Spleen (tissue), 11 donors: ENCODE results near the gene MRPL3. TPM values are rescaled to one million over a fixed set of nuclear protein-coding genes. Genes with fewer than 3 reads are reported as not detected.

ENCODE experiments used
- DNase-seq: peaks from one replicate; pipeline ENCODE4 v3.0.0-alpha.2; 2020
- H3K27ac ChIP-seq, 8 donors: fragments of 200-600 bp; sonication (generic) in 7 of 8; 1 replicate in 4 of 8; 2 replicates in 4 of 8; pipeline versions ENCODE4 v1.5.0 to v1.8.0; 2016 to 2021; ENCODE audit warnings: inconsistent platforms in 4 of 8, mild to moderate bottlenecking in 4 of 8, moderate library complexity in 1 of 8
- H3K27me3 ChIP-seq, 7 donors: fragments of 200-600 bp; sonication (generic) in 6 of 7; replicated peaks in 1 of 7; 1 replicate in 4 of 7; 2 replicates in 3 of 7; pipeline versions ENCODE4 v1.5.0 to v1.8.0; 2016 to 2021; ENCODE audit warnings: inconsistent platforms in 3 of 7, mild to moderate bottlenecking in 1 of 7
- H3K36me3 ChIP-seq, 6 donors: fragments of 200-600 bp; sonication (generic) in 5 of 6; 1 replicate in 4 of 6; 2 replicates in 2 of 6; pipeline versions ENCODE4 v1.5.0 to v1.8.0; 2016 to 2021; ENCODE audit warnings: inconsistent platforms in 2 of 6
- H3K4me1 ChIP-seq, 6 donors: fragments of 200-600 bp; sonication (generic) in 5 of 6; 1 replicate in 3 of 6; 2 replicates in 3 of 6; pipeline versions ENCODE4 v1.5.0 to v1.8.0; 2016 to 2021; ENCODE audit warnings: inconsistent platforms in 3 of 6
- H3K4me3 ChIP-seq, 8 donors: fragments of 200-600 bp; sonication (generic) in 7 of 8; 1 replicate in 4 of 8; 2 replicates in 4 of 8; pipeline versions ENCODE4 v1.5.0 to v1.8.0; 2016 to 2021; ENCODE audit warnings: inconsistent platforms in 4 of 8, mild to moderate bottlenecking in 4 of 8, moderate library complexity in 2 of 8
- H3K9me3 ChIP-seq, 8 donors: fragments of 200-600 bp; sonication (generic) in 7 of 8; 1 replicate in 4 of 8; 2 replicates in 4 of 8; pipeline versions ENCODE4 v1.5.0 to v1.8.0; 2016 to 2021; ENCODE audit warnings: inconsistent platforms in 4 of 8
- POLR2A ChIP-seq, 3 donors: fragments of 450-650 bp; IDR thresholded peaks; one replicate each; pipeline ENCODE4 v1.5.1; 2017; ENCODE audit warnings: antibody characterized with exemption in 3 of 3, mild to moderate bottlenecking in 1 of 3
- POLR2AphosphoS5 ChIP-seq, 3 donors: sonication (generic); formaldehyde crosslinking; IDR thresholded peaks; one replicate each; pipeline ENCODE4 v1.5.1; 2017; ENCODE audit warnings: antibody characterized with exemption in 3 of 3
- whole genome bisulfite sequencing, 5 donors: extraction: QIAGEN DNeasy Blood & Tissue Kit in 3 of 5; methylation state at CpG; one replicate each; pipeline versions ENCODE4 v1.1.5 to v1.1.7; 2013 to 2018; 5-methylcytosine and 5-hydroxymethylcytosine counted together
- intact Hi-C: fragments of 100-400 bp; cut with DNase I; formaldehyde crosslinking; loops from one replicate; pipeline ENCODE4 v1.15.0; 2023; ENCODE audit warnings: low total_unique reads
- polyA plus RNA-seq, 3 donors: library from polyadenylated mRNA; stranded (reverse); fragments of 200-250 nt; gene quantifications; one replicate each; pipeline ENCODE4 v1.2.1, GENCODE V29; 2013
- total RNA-seq, 7 donors: library from RNA; depleted of rRNA in 3 of 7; stranded (reverse); fragments of >200 nt in 3 of 7; fragmentation: NEBNext Ultra II Directional in 4 of 7; extraction: Animal tissue kit (Norgen Biotek cat#: 25700) in 4 of 7; gene quantifications; one replicate each; pipeline versions ENCODE4 v1.1.0 to v1.2.1, GENCODE V29; 2016 to 2021
- TF ChIP-seq, protein P1 (sequence below), 11 experiments: fragments of 200-600 bp in 7 of 11; fragments of 450-650 bp in 4 of 11; sonication (generic) in 4 of 11; IDR thresholded peaks in 8 of 11; conservative IDR thresholded peaks in 3 of 11; 1 replicate in 7 of 11; 2 replicates in 4 of 11; pipeline versions ENCODE4 v1.4.0 to v1.8.0; 2016 to 2021; ENCODE audit warnings: antibody characterized with exemption in 11 of 11, inconsistent platforms in 4 of 11, mild to moderate bottlenecking in 1 of 11
- donor health status: healthy with polysubstance abuse.
- donor health status: DM: no; HTN: no; CAD: no; lungs with moderate emphysema.
- donor health status: DM: no; HTN: no; CAD: no.
- donor health status: Bipolar disorder and iron deficiency.
- donor health status: healthy.
- donor health status: DM: no; HTN: no; CAD: no.
- donor health status: DM: yes; HTN: yes; CAD: no.

The MRPL3 gene
- total and polyA plus RNA-seq, 10 donors: 39.9 to 66.9 (median 52.6) TPM

DNA sequence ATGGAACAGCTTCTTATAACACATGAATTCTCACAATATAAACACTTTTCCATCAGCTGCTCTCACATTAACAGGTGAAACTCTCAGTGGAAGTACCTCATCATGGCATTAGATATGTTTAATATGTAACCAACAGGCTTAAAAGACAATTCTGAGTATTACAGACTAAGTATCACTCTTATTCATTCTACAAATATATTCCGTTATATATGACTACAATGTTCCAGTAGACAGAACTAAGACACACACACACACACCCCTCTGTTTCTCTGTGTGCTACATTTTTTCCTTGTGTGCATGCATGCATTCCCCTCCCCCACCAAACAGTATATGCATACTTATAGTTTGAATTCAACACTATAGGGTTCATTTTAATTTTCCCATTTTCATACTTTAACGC, 32.4 kb downstream of the MRPL3 start:
- Histone ChIP-seq H3K4me3 (no peak overlapping the region), H3K36me3 (peaks cover 0 to 73% (median 43%) of the 10 kb centered on the region in 6 donors), H3K27me3 (no peaks in the 10 kb centered on the region), H3K4me1 (no peaks in the 10 kb centered on the region), H3K27ac (no peak overlapping the region), H3K9me3 (no peaks in the 10 kb centered on the region)
- 88 to 98% (median 93%) methylated on average over 2 of the region's 2 CpGs for WGBS, 5 donors
- intact Hi-C loops: no loop called here
- no peak for TF ChIP-seq POLR2AphosphoS5 (IDR thresholded peaks at IDR 0.05)
- no peak for TF ChIP-seq POLR2A (IDR thresholded peaks at IDR 0.05)
- no peak for DNase-seq

DNA sequence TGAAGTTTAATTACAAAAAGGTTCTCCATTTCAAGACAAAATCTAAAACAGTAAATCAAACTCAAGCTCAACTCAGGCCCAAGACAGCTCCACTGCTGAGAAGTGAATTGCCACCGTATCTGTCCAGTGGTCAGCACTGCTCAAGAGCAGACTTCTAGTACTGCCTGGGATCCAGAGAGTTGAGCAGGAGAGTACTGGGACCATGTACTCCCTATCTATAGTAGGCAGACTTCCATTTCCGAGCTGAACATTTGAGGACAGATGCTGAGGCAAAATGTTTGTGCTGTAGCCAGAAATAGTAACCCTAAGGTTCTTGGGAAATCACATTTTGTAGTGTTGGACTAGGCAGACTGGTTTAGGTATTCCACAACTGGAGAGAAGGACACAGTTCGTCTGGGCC, 44.1 kb downstream of the MRPL3 start:
- DNase-seq: no peak
- no peaks in the 10 kb centered on the region for H3K9me3 ChIP-seq
- no peak overlapping the region for H3K4me3 ChIP-seq
- intact Hi-C loops: no loop called here
- peaks cover 0 to 54% (median 19%) of the 10 kb centered on the region in 6 donors for H3K36me3 ChIP-seq
- no peaks in the 10 kb centered on the region for H3K27me3 ChIP-seq
- no peak overlapping the region for H3K27ac ChIP-seq
- 87 to 92% (median 91%) methylated on average over 3 of the region's 3 CpGs for WGBS, 5 donors
- TF ChIP-seq, protein P1, sequence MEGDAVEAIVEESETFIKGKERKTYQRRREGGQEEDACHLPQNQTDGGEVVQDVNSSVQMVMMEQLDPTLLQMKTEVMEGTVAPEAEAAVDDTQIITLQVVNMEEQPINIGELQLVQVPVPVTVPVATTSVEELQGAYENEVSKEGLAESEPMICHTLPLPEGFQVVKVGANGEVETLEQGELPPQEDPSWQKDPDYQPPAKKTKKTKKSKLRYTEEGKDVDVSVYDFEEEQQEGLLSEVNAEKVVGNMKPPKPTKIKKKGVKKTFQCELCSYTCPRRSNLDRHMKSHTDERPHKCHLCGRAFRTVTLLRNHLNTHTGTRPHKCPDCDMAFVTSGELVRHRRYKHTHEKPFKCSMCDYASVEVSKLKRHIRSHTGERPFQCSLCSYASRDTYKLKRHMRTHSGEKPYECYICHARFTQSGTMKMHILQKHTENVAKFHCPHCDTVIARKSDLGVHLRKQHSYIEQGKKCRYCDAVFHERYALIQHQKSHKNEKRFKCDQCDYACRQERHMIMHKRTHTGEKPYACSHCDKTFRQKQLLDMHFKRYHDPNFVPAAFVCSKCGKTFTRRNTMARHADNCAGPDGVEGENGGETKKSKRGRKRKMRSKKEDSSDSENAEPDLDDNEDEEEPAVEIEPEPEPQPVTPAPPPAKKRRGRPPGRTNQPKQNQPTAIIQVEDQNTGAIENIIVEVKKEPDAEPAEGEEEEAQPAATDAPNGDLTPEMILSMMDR (IDR thresholded peaks at IDR 0.05 in 8 of 11, conservative IDR thresholded peaks at IDR 0.05 in 3 of 11): no peak
- TF ChIP-seq POLR2AphosphoS5 (IDR thresholded peaks at IDR 0.05) (no peak), POLR2A (IDR thresholded peaks at IDR 0.05) (no peak)
- H3K4me1 ChIP-seq: no peaks in the 10 kb centered on the region

DNA sequence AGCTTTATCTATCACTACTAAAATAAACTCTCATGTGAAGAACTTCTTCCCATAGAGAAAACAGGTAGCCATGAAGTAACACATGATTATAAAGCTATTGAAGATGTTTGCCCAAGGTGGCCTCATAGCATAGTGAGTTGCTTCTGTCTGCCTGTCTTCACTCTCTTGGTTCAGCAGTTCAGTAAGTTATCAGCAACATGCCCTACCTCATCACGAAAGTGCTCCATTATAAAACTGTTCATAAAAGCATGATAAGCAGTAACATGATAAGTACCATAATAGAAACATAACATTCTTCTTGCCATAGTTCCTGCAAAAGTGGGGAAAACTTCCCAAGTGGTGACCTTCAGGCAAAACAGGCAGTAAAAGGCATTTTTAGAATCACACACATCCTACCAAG, 45.6 kb downstream of the MRPL3 start:
- no peaks in the 10 kb centered on the region for H3K4me1 ChIP-seq
- H3K27me3 ChIP-seq: no peaks in the 10 kb centered on the region
- no peak overlapping the region for H3K27ac ChIP-seq
- DNase-seq: no peak
- peaks cover 0 to 40% (median 16%) of the 10 kb centered on the region in 6 donors for H3K36me3 ChIP-seq
- no peaks in the 10 kb centered on the region for H3K9me3 ChIP-seq
- intact Hi-C loops: no loop called here
- 74 to 94% (median 77%) methylated on average over 1 of the region's 1 CpG for WGBS, 5 donors
- TF ChIP-seq, protein P1 (IDR thresholded peaks at IDR 0.05 in 8 of 11, conservative IDR thresholded peaks at IDR 0.05 in 3 of 11): no peak
- no peak for TF ChIP-seq POLR2AphosphoS5 (IDR thresholded peaks at IDR 0.05)
- no peak for TF ChIP-seq POLR2A (IDR thresholded peaks at IDR 0.05)
- no peak overlapping the region for H3K4me3 ChIP-seq

DNA sequence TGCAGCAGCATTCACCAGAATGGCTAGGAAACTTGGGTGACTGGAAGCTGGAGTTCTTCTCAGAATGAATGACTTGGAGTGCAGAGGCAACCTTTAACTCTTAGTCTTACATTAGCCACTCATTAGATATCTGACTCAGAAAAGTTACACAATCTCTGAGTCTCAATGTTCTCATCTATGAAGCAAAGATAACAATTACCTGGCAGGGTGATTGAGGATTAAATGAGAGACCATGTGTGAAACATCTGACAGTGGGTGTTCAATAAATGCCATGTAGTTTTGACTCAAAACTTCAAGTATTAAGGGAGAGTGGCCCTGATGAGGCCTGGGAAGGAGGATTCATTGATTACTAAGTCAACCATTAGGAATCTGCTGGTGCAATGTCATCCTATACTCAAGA, 48.3 kb downstream of the MRPL3 start:
- Histone ChIP-seq H3K9me3 (no peaks in the 10 kb centered on the region), H3K27ac (no peak overlapping the region), H3K4me3 (no peak overlapping the region), H3K27me3 (no peaks in the 10 kb centered on the region), H3K36me3 (peaks cover 0 to 13% (median 4%) of the 10 kb centered on the region in 6 donors), H3K4me1 (no peaks in the 10 kb centered on the region)
- DNase-seq: no peak
- intact Hi-C loops: no loop called here
- TF ChIP-seq POLR2A (IDR thresholded peaks at IDR 0.05) (no peak), POLR2AphosphoS5 (IDR thresholded peaks at IDR 0.05) (no peak)
- TF ChIP-seq, protein P1 (IDR thresholded peaks at IDR 0.05 in 8 of 11, conservative IDR thresholded peaks at IDR 0.05 in 3 of 11): no peak

DNA sequence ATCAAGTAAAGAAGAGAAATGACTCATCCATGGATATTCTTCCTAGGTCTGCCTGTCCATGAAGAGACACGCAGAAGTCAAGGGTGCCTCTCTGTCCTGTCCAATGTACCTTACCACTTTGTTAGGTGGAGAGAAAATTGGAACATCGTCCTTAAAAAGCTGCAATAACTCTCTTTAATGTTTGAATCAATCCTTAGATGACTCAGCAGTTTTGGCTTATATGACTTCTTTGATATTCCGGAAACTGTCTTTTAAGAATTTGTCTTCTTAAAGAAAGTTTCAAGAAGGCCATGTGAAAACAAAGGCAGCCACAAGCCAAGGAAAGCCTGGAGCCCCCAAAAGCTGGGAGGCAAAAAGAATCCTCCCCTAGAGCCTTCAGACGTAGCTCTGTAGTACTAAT, 49.2 kb downstream of the MRPL3 start:
- Histone ChIP-seq H3K4me3 (no peak overlapping the region), H3K27me3 (no peaks in the 10 kb centered on the region), H3K9me3 (peaks cover 0 to 4% (median 0%) of the 10 kb centered on the region in 8 donors), H3K36me3 (peaks cover 0 to 3% (median 0%) of the 10 kb centered on the region in 6 donors), H3K4me1 (no peaks in the 10 kb centered on the region), H3K27ac (no peak overlapping the region)
- intact Hi-C loops: no loop called here
- WGBS, 5 donors: 86 to 93% (median 88%) methylated on average over 4 of the region's 4 CpGs
- DNase-seq: no peak
- TF ChIP-seq POLR2A (IDR thresholded peaks at IDR 0.05): no peak
- TF ChIP-seq POLR2AphosphoS5 (IDR thresholded peaks at IDR 0.05): no peak
- TF ChIP-seq, protein P1 (IDR thresholded peaks at IDR 0.05 in 8 of 11, conservative IDR thresholded peaks at IDR 0.05 in 3 of 11): no peak
